ENCODE results near the gene NMS. TPM values are rescaled to one million over a fixed set of nuclear protein-coding genes. Genes with fewer than 3 reads are reported as not detected.

Gene NMS
- polyA plus RNA-seq, 2 of the 4 experiments (the other 2 are of a cell fraction): not detected

DNA sequence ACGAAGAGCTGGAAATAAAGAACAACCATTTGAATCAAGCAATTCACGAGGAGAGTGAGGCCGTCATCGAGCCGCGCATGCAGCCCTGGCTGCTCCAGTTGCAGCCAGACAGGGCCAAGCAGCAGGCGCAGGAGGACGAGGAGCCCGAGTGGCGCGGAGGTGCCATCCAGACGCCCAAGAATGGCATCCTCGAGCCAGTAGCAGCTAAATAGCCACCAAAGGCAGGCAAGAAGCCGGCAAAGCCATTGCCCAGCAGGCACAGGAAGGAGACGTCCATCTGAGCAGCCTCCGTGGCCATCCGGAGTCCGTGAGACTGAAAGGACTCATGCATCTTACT lies 43.9 kb upstream of the NMS start:
- Histone ChIP-seq H3K4me3 (no peak overlapping the region), H3K27ac (no peak overlapping the region), H3K9me3 (peaks cover 16% of the 10 kb centered on the region; the same call in 2 of the 3 replicates), H3K4me2 (no peak overlapping the region), H3K4me1 (no peaks in the 10 kb centered on the region)
- TF ChIP-seq KDM5A (IDR thresholded peaks at IDR 0.05) (no peak), HOXA7 (CRISPR knock-in tag; IDR thresholded peaks at IDR 0.05) (no peak), SMC3 (IDR thresholded peaks at IDR 0.05) (no peak), HOXB5 (CRISPR knock-in tag; IDR thresholded peaks at IDR 0.05) (no peak), CHD2 (IDR thresholded peaks at IDR 0.05; ENCODE audit: low read length, partially characterized antibody) (no peak), CBX8 (IDR thresholded peaks at IDR 0.05) (no peak), POLR2AphosphoS2 (conservative IDR thresholded peaks at IDR 0.05; ENCODE audit: low read length) (no peak), CHD4 (IDR thresholded peaks at IDR 0.05; ENCODE audit: borderline replicate concordance) (no peak), FOSL2 (IDR thresholded peaks at IDR 0.05) (no peak), FOSL2 (CRISPR knock-in tag; IDR thresholded peaks at IDR 0.05) (no peak), RAD21 (conservative IDR thresholded peaks at IDR 0.05 in 1 of 2, IDR thresholded peaks at IDR 0.05 in 1 of 2) (no peak)
- TF ChIP-seq, protein P1, sequence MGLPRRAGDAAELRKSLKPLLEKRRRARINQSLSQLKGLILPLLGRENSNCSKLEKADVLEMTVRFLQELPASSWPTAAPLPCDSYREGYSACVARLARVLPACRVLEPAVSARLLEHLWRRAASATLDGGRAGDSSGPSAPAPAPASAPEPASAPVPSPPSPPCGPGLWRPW (IDR thresholded peaks at IDR 0.05): no peak
- no peak for DNase-seq (ENCODE audit: low read depth in 1 of 2, low spot score in 1 of 2)
- WGBS (ENCODE audit: missing lambda C conversion rate): 64% methylated on average over 18 of the region's 18 CpGs
- CTCF ChIA-PET: interaction anchor here (2.2 kb wide), 1 partner anchor 164 kb away, joined by 11 read pairs; no protein-coding TSS in a partner anchor
- POLR2A ChIA-PET: no interaction called here
- no peak for FAIRE-seq
- ATAC-seq: 0 out of 6 replicates have a peak, but pooled peaks of 1 of the 2 experiments have one; percentile 26

GRCh38 chr2:100427111-100427510 lies 43.2 kb upstream of the NMS start:
- 80% methylated on average over 12 of the region's 12 CpGs for WGBS (ENCODE audit: missing lambda C conversion rate)
- POLR2A ChIA-PET: no interaction called here
- H3K4me1 ChIP-seq: no peaks in the 10 kb centered on the region
- CTCF ChIA-PET: no interaction called here
- no peak overlapping the region for H3K27ac ChIP-seq
- FAIRE-seq (no peak), DNase-seq (ENCODE audit: low read depth in 1 of 2, low spot score in 1 of 2) (no peak), ATAC-seq (no peak)
- no peak overlapping the region for H3K4me2 ChIP-seq
- H3K9me3 ChIP-seq: peaks cover 16% of the 10 kb centered on the region; the same call in 2 of the 3 replicates
- no peak for TF ChIP-seq POLR2AphosphoS2 (conservative IDR thresholded peaks at IDR 0.05; ENCODE audit: low read length)
- no peak for TF ChIP-seq RAD21 (conservative IDR thresholded peaks at IDR 0.05 in 1 of 2, IDR thresholded peaks at IDR 0.05 in 1 of 2)
- no peak for TF ChIP-seq FOXS1 (CRISPR knock-in tag; IDR thresholded peaks at IDR 0.05)
- no peak overlapping the region for H3K4me3 ChIP-seq

DNA sequence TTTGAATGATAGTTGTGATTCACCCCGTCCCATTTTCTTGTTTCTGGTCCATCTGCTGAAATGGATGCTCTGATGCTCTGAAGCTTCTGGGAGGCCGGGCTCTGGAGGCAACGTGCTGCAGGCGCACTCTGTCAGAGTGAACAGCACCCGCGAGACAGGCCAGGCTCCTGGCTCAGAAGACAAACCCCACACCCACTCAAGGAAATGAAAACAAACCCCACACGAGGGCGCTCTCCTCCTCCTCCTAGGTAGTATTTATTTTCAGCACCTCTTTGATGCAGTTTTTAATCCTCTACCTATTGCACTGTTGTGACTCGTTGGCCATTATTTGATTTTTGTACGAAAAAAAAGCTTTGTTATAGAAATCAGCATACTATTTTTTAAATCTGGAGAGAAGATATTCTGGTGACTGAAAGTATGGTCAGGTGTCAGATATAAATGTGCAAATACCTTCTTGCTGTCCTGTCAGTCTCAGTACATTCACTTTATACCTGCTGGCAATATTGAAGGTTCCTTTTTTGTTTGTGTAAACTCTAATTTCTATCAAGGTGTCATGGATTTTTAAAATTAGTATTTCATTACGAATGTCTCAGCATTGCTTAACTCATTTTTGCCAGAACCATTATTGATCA lies 42.5 kb upstream of the NMS start:
- FAIRE-seq: no peak
- Histone ChIP-seq H3K4me1 (no peaks in the 10 kb centered on the region), H3K9me3 (peaks cover 16% of the 10 kb centered on the region; the same call in 2 of the 3 replicates), H3K27ac (no peak overlapping the region), H3K4me3 (no peak overlapping the region), H3K4me2 (no peak overlapping the region)
- 9% methylated on average over 11 of the region's 11 CpGs for WGBS (ENCODE audit: missing lambda C conversion rate)
- TF ChIP-seq TP53 (CRISPR knock-in tag; IDR thresholded peaks at IDR 0.05) (no peak), SMC3 (IDR thresholded peaks at IDR 0.05) (peak; percentile 34; the same call in 2 of the 3 replicates), TFCP2L1 (CRISPR knock-in tag; IDR thresholded peaks at IDR 0.05) (no peak), RAD21 (conservative IDR thresholded peaks at IDR 0.05 in 1 of 2, IDR thresholded peaks at IDR 0.05 in 1 of 2) (peak; percentile 42 to 53; a peak in 4 of 5 replicates)
- TF ChIP-seq, protein P2, sequence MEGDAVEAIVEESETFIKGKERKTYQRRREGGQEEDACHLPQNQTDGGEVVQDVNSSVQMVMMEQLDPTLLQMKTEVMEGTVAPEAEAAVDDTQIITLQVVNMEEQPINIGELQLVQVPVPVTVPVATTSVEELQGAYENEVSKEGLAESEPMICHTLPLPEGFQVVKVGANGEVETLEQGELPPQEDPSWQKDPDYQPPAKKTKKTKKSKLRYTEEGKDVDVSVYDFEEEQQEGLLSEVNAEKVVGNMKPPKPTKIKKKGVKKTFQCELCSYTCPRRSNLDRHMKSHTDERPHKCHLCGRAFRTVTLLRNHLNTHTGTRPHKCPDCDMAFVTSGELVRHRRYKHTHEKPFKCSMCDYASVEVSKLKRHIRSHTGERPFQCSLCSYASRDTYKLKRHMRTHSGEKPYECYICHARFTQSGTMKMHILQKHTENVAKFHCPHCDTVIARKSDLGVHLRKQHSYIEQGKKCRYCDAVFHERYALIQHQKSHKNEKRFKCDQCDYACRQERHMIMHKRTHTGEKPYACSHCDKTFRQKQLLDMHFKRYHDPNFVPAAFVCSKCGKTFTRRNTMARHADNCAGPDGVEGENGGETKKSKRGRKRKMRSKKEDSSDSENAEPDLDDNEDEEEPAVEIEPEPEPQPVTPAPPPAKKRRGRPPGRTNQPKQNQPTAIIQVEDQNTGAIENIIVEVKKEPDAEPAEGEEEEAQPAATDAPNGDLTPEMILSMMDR (IDR thresholded peaks at IDR 0.05): peak; percentile 52
- DNase-seq (ENCODE audit: low read depth in 1 of 2, low spot score in 1 of 2): peak in 1 of 2 experiments; percentile 59
- POLR2A ChIA-PET: no interaction called here
- ATAC-seq: peak; percentile 72 to 86; a peak in 4 of 6 replicates
- CTCF ChIA-PET: interaction anchor here (0.6 to 1.3 kb wide), 5 partner anchors 9 to 133 kb away, joined by 3 to 4 read pairs (median 3); no protein-coding TSS in a partner anchor

DNA sequence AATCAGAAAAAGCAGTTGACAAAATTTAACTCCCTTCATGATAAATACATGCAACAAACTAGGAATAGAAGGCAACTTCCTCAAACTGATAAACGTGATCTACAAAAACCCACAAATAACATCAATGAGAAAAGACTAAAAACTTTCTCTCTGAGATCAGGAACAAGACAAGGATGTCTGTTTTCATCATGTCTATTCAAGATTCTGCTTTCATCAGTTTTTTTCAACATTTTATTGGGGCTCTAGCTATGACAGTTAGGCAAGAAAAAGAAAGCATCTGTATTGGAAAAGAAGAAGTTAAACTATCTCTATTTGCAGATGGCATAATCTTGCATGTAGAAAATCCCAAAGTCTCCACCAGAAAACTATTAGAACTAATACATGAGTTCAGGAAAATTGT lies 40.6 kb upstream of the NMS start:
- no peak for FAIRE-seq
- no peak for TF ChIP-seq CBX2 (IDR thresholded peaks at IDR 0.05; ENCODE audit: borderline replicate concordance, low read depth)
- no peak for TF ChIP-seq ZNF302 (CRISPR knock-in tag; IDR thresholded peaks at IDR 0.05)
- no peak for TF ChIP-seq TP53 (CRISPR knock-in tag; IDR thresholded peaks at IDR 0.05)
- no peak for TF ChIP-seq PHF8 (IDR thresholded peaks at IDR 0.05; ENCODE audit: borderline replicate concordance, low read depth)
- TF ChIP-seq MAZ (IDR thresholded peaks at IDR 0.05; ENCODE audit: borderline replicate concordance, low read depth, low read length): no peak
- no peak for TF ChIP-seq EP300 (IDR thresholded peaks at IDR 0.05)
- TF ChIP-seq, protein P3, sequence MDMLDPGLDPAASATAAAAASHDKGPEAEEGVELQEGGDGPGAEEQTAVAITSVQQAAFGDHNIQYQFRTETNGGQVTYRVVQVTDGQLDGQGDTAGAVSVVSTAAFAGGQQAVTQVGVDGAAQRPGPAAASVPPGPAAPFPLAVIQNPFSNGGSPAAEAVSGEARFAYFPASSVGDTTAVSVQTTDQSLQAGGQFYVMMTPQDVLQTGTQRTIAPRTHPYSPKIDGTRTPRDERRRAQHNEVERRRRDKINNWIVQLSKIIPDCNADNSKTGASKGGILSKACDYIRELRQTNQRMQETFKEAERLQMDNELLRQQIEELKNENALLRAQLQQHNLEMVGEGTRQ (IDR thresholded peaks at IDR 0.05): no peak
- TF ChIP-seq, protein P4, sequence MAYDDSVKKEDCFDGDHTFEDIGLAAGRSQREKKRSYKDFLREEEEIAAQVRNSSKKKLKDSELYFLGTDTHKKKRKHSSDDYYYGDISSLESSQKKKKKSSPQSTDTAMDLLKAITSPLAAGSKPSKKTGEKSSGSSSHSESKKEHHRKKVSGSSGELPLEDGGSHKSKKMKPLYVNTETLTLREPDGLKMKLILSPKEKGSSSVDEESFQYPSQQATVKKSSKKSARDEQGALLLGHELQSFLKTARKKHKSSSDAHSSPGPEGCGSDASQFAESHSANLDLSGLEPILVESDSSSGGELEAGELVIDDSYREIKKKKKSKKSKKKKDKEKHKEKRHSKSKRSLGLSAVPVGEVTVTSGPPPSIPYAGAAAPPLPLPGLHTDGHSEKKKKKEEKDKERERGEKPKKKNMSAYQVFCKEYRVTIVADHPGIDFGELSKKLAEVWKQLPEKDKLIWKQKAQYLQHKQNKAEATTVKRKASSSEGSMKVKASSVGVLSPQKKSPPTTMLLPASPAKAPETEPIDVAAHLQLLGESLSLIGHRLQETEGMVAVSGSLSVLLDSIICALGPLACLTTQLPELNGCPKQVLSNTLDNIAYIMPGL (CRISPR knock-in tag; IDR thresholded peaks at IDR 0.05; ENCODE audit: borderline replicate concordance): no peak
- TF ChIP-seq FOSB (CRISPR knock-in tag; IDR thresholded peaks at IDR 0.05): no peak
- TF ChIP-seq HOXB5 (CRISPR knock-in tag; IDR thresholded peaks at IDR 0.05): no peak
- no peak for TF ChIP-seq SMC3 (IDR thresholded peaks at IDR 0.05)
- TF ChIP-seq POLR2AphosphoS2 (conservative IDR thresholded peaks at IDR 0.05; ENCODE audit: low read length): no peak
- no peak for TF ChIP-seq SREBF2 (IDR thresholded peaks at IDR 0.05)

More for the DNA sequence above, 40.6 kb upstream of the NMS start:
- 4% methylated on average over 1 of the region's 1 CpG for WGBS (ENCODE audit: missing lambda C conversion rate)
- Histone ChIP-seq H3K27ac (no peak overlapping the region), H3K4me3 (no peak overlapping the region), H3K4me2 (no peak overlapping the region), H3K4me1 (no peaks in the 10 kb centered on the region), H3K9me3 (peaks cover 16% of the 10 kb centered on the region; the same call in 2 of the 3 replicates)
- no peak for ATAC-seq
- POLR2A ChIA-PET: no interaction called here
- no peak for DNase-seq (ENCODE audit: low read depth in 1 of 2, low spot score in 1 of 2)
- CTCF ChIA-PET: interaction anchor here (0.8 to 1.0 kb wide), 2 partner anchors 29 to 138 kb away, joined by 3 read pairs; no protein-coding TSS in a partner anchor

Measured in A549 (cell line).